Measurements from ENCODE around the gene ARAP3. TPM values are rescaled to one million over a fixed set of nuclear protein-coding genes. Genes with fewer than 3 reads are reported as not detected.

ARAP3 gene
- total RNA-seq, 1 donor from 2014 or later, result 239 TPM

DNA sequence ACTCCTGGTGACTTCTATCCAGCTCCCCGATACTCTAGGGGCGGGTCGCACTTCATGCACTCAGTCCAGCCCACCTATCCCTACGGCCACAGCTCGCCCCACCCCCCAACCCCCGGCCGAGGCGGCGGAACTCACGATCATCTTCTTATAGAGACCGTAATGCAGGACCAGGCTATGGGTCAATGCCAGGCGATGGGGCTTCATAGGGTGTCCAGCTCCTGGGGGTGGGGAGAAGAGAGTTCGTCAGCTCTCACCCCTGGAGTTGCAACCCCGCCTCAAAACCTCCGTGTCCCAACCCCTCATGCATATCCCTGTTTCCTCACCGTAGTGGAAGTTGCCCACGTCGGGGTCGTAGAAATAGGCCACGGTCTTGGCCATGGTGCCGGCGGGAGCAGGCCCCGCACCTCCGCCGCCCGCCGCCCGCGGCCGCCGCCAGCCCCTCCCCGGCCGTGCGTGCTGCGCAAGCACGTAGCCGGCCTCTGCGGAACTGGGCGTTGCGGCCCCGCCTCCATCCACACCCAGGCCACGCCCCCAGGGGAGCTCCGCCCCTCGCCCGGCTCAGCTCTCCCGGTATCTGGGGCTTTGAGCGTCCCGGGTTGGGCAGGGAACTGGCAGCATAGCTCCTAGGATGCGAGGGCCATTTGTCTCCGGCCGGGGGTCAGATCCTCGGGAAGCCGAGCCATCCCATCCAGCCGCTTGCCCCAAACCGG lies 45.5 kb downstream of the ARAP3 start, which contains the start of the genes HDAC3 and RELL2:
Gene HDAC3 (minus strand): TSS at position 437 of the 710 bp plus-strand sequence. CDS start 59 bp downstream, at position 378.
Gene RELL2 (plus strand): TSS at position 585 of the 710 bp plus-strand sequence. CDS start 1,229 bp downstream, outside the sequence.
- TF ChIP-seq, protein P1, sequence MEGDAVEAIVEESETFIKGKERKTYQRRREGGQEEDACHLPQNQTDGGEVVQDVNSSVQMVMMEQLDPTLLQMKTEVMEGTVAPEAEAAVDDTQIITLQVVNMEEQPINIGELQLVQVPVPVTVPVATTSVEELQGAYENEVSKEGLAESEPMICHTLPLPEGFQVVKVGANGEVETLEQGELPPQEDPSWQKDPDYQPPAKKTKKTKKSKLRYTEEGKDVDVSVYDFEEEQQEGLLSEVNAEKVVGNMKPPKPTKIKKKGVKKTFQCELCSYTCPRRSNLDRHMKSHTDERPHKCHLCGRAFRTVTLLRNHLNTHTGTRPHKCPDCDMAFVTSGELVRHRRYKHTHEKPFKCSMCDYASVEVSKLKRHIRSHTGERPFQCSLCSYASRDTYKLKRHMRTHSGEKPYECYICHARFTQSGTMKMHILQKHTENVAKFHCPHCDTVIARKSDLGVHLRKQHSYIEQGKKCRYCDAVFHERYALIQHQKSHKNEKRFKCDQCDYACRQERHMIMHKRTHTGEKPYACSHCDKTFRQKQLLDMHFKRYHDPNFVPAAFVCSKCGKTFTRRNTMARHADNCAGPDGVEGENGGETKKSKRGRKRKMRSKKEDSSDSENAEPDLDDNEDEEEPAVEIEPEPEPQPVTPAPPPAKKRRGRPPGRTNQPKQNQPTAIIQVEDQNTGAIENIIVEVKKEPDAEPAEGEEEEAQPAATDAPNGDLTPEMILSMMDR (IDR thresholded peaks at IDR 0.05; ENCODE audit: unreplicated experiment), result no peak
- Mint-ChIP-seq H3K9me3 (ENCODE audit: unreplicated experiment) (no peaks in the 10 kb centered on the region), H3K4me3 (ENCODE audit: unreplicated experiment) (peak within 1 kb of the TSS; percentile 95), H3K36me3 (ENCODE audit: low read depth, unreplicated experiment) (peaks cover 6% of the 10 kb centered on the region), H3K27me3 (ENCODE audit: unreplicated experiment) (peaks cover 6% of the 10 kb centered on the region), H3K4me1 (ENCODE audit: unreplicated experiment) (peaks cover 47% of the 10 kb centered on the region), H3K27ac (ENCODE audit: unreplicated experiment) (peak within 1 kb of the TSS; percentile 86)
- DNase-seq (ENCODE audit: low spot score), result peak; percentile 97

DNA sequence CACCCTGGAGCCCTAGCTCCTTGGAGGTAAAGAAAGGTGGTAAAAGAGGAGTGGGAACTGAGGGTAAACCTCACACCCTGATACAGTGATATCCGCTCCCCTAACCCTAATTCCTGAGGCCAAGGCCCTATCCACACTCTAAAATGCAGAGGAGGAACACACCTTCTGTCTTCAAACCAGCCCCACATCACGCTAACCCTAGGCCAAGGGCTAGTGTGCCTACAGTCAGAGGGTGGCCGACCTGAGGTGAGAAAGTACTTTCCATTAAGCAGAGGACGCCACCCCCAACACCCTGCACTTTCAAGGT lies 46.0 kb downstream of the ARAP3 start:
- Mint-ChIP-seq H3K4me1 (ENCODE audit: unreplicated experiment) (peaks cover 42% of the 10 kb centered on the region), H3K27me3 (ENCODE audit: unreplicated experiment) (peaks cover 6% of the 10 kb centered on the region), H3K9me3 (ENCODE audit: unreplicated experiment) (no peaks in the 10 kb centered on the region), H3K4me3 (ENCODE audit: unreplicated experiment) (peak overlapping the region; percentile 95), H3K27ac (ENCODE audit: unreplicated experiment) (peak overlapping the region; percentile 86), H3K36me3 (ENCODE audit: low read depth, unreplicated experiment) (peaks cover 6% of the 10 kb centered on the region)
- DNase-seq (ENCODE audit: low spot score), result no peak
- TF ChIP-seq, protein P1 (IDR thresholded peaks at IDR 0.05; ENCODE audit: unreplicated experiment), result no peak

DNA sequence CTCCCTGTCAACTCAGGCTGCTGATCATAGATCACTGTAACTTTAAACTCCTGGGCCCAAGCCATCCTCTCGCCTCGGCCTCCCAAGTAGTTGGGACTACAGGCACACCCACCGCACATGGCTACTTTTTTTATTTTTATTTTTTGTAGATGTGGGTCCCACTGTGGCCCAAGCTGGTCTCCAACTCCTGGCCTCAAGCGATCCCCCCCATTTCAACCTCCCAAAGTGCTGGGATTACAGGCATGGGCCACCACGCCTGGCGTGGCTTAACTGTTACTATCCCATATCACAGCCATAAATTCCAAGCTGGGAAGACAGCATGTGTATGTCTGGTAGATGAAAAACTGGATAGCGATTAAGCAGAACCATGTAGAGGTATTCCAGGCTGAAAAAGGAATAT lies 46.4 kb downstream of the ARAP3 start:
- DNase-seq (ENCODE audit: low spot score), result no peak
- H3K27me3 Mint-ChIP-seq (ENCODE audit: unreplicated experiment), result peaks cover 6% of the 10 kb centered on the region
- H3K27ac Mint-ChIP-seq (ENCODE audit: unreplicated experiment), result peak overlapping the region; percentile 86
- H3K4me1 Mint-ChIP-seq (ENCODE audit: unreplicated experiment), result peaks cover 37% of the 10 kb centered on the region
- TF ChIP-seq, protein P1 (IDR thresholded peaks at IDR 0.05; ENCODE audit: unreplicated experiment), result no peak
- peaks cover 6% of the 10 kb centered on the region for H3K36me3 Mint-ChIP-seq (ENCODE audit: low read depth, unreplicated experiment)
- peak overlapping the region; percentile 95 for H3K4me3 Mint-ChIP-seq (ENCODE audit: unreplicated experiment)
- H3K9me3 Mint-ChIP-seq (ENCODE audit: unreplicated experiment), result no peaks in the 10 kb centered on the region

DNA sequence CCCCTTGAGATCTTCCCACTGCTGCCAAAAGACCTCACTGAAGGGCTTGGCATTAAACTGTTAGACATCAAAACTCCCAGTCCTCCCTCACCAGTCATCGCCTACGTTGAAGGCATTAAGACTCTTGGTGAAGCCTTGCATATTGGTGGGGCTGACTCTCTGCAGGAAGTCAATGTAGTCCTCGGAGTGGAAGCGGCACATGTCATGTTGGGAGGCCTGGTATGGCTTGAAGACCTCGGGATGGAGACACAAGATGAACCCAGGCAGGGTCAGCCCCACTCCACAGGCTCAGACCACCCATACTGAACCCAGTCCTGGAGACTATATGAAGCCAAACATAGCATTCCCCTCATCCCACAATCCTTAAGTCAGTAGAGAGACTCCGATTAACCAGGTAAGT lies 47.3 kb downstream of the ARAP3 start:
- H3K4me3 Mint-ChIP-seq (ENCODE audit: unreplicated experiment), result peak overlapping the region; percentile 61
- peaks cover 11% of the 10 kb centered on the region for H3K36me3 Mint-ChIP-seq (ENCODE audit: low read depth, unreplicated experiment)
- TF ChIP-seq, protein P1 (IDR thresholded peaks at IDR 0.05; ENCODE audit: unreplicated experiment), result no peak

DNA sequence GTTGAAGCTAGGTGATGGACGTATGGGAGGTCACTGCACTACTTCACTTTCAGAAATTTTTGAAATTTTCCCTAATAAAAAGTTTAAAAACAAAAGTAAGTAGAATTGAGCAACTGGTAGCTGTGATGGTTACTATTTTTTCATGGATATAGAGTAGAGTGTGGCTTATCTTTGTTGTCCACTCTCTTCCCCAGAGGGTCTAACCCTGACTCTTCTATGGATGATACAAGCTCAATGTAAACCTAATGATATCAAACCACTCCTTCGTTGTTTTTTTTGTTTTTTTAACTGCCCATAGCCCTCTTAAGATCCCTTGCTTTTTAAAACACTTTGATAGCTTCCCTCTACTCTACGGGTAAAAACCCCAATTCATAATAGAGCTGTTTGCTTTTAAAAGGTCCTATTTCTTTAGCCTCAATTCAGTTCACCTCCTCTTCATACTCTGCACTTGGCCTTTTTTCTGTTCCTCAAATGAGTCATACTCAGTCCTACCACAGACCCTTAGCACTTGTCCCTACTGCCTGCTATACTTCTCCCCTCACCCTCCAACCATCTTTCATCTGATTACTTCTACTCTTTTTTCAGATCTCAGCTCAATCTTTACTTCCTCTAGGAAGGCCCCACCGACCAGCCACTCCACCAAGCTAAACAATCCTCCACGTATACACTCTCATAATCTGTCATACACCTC lies 48.0 kb downstream of the ARAP3 start:
- Mint-ChIP-seq H3K27ac (ENCODE audit: unreplicated experiment) (peak overlapping the region; percentile 18), H3K27me3 (ENCODE audit: unreplicated experiment) (peaks cover 6% of the 10 kb centered on the region), H3K36me3 (ENCODE audit: low read depth, unreplicated experiment) (peaks cover 17% of the 10 kb centered on the region), H3K4me1 (ENCODE audit: unreplicated experiment) (peaks cover 33% of the 10 kb centered on the region), H3K9me3 (ENCODE audit: unreplicated experiment) (no peaks in the 10 kb centered on the region), H3K4me3 (ENCODE audit: unreplicated experiment) (peak overlapping the region; percentile 12)
- DNase-seq (ENCODE audit: low spot score), result no peak
- TF ChIP-seq, protein P1 (IDR thresholded peaks at IDR 0.05; ENCODE audit: unreplicated experiment), result no peak

More for the DNA sequence above, 47.3 kb downstream of the ARAP3 start:
- DNase-seq (ENCODE audit: low spot score), result no peak
- peaks cover 6% of the 10 kb centered on the region for H3K27me3 Mint-ChIP-seq (ENCODE audit: unreplicated experiment)
- no peaks in the 10 kb centered on the region for H3K9me3 Mint-ChIP-seq (ENCODE audit: unreplicated experiment)
- H3K4me1 Mint-ChIP-seq (ENCODE audit: unreplicated experiment), result peaks cover 35% of the 10 kb centered on the region
- H3K27ac Mint-ChIP-seq (ENCODE audit: unreplicated experiment), result no peak overlapping the region

Data from endothelial cell (in vitro differentiated cells).